Gastroesophageal sphincter (tissue), 4 donors: ENCODE results near the gene PRXL2B. TPM values are rescaled to one million over a fixed set of nuclear protein-coding genes. Genes with fewer than 3 reads are reported as not detected.

ENCODE experiments used
- ATAC-seq: fragments of 150-250 bp; one replicate; pipeline ENCODE4 v1.9.1; 2016; ENCODE audit warnings: mild to moderate bottlenecking, moderate library complexity
- H3K27ac ChIP-seq, 4 donors: fragments of 200-600 bp; sonication (generic) in 3 of 4; 1 replicate in 3 of 4; 2 replicates in 1 of 4; pipeline ENCODE4 v1.5.1; 2016 to 2019
- H3K27me3 ChIP-seq: fragments of 200-600 bp; sonication (generic); one replicate; pipeline ENCODE4 v1.5.1; 2019
- H3K36me3 ChIP-seq, 2 donors: fragments of 200-600 bp; sonication (generic); one replicate each; pipeline ENCODE4 v1.5.1; 2019; ENCODE audit warnings: control low read depth in 1 of 2
- H3K4me1 ChIP-seq, 3 donors: fragments of 200-600 bp; sonication (generic); 1 replicate in 2 of 3; 2 replicates in 1 of 3; pipeline ENCODE4 v1.5.1; 2016 to 2019; ENCODE audit warnings: control low read depth in 2 of 3
- H3K4me3 ChIP-seq, 2 donors: fragments of 200-600 bp; sonication (generic); one replicate each; pipeline ENCODE4 v1.5.1; 2019; ENCODE audit warnings: mild to moderate bottlenecking in 1 of 2, moderate library complexity in 1 of 2
- H3K9me3 ChIP-seq, 3 donors: fragments of 200-600 bp; sonication (generic); one replicate each; pipeline ENCODE4 v1.5.1; 2017 to 2019; ENCODE audit warnings: control low read depth in 2 of 3
- CTCF ChIP-seq, 4 experiments: fragments of 200-600 bp in 2 of 4; fragments of 450-650 bp in 2 of 4; sonication (generic) in 1 of 4; IDR thresholded peaks; one replicate each; pipeline ENCODE4 v1.5.1; 2017 to 2019; ENCODE audit warnings: antibody characterized with exemption in 4 of 4, mild to moderate bottlenecking in 2 of 4, moderate library complexity in 2 of 4
- EP300 ChIP-seq: sonication (generic); formaldehyde crosslinking; IDR thresholded peaks from one replicate; pipeline ENCODE4 v1.6.1; 2017; ENCODE audit warnings: antibody characterized with exemption, mild to moderate bottlenecking
- POLR2A ChIP-seq, 2 donors: fragments of 450-650 bp; IDR thresholded peaks; one replicate each; pipeline ENCODE4 v1.6.1; 2017; ENCODE audit warnings: antibody characterized with exemption in 2 of 2, mild to moderate bottlenecking in 2 of 2, moderate library complexity in 1 of 2
- POLR2AphosphoS5 ChIP-seq: sonication (generic); formaldehyde crosslinking; IDR thresholded peaks from one replicate; pipeline ENCODE4 v1.6.1; 2017; ENCODE audit warnings: antibody characterized with exemption
- WGBS, 2 donors: methylation state at CpG; one replicate each; pipeline ENCODE4 v1.1.5; 2018; ENCODE audit warnings: low coverage in 1 of 2; 5-methylcytosine and 5-hydroxymethylcytosine counted together
- total RNA-seq, 4 donors: library from RNA; depleted of rRNA; stranded (reverse); fragments of >200 nt; gene quantifications; one replicate each; pipeline ENCODE4 v1.1.0, GENCODE V29; 2016

Gene PRXL2B
- total RNA-seq, 4 donors from 2014 or later, result 6.5 to 24.1 (median 14.0) TPM

- H3K36me3 ChIP-seq, result no peaks in the 10 kb centered on the region
- TF ChIP-seq EP300 (no peak), CTCF (IDR thresholded peaks at IDR 0.05) (no peak), POLR2A (IDR thresholded peaks at IDR 0.05) (no peak), POLR2AphosphoS5 (no peak)
- no peak overlapping the region for H3K27ac ChIP-seq
- H3K4me3 ChIP-seq, result no peak overlapping the region
- H3K4me1 ChIP-seq, result peaks cover 0 to 17% (median 0%) of the 10 kb centered on the region in 3 donors
- peaks cover 0 to 47% (median 2%) of the 10 kb centered on the region in 3 donors for H3K9me3 ChIP-seq
- peaks cover 52% of the 10 kb centered on the region for H3K27me3 ChIP-seq
- no peak for ATAC-seq
- WGBS, 2 donors, result 61 to 81% methylated on average over 8 to 24 of the region's 34 CpGs
Observed at GRCh38 chr1:2597441-2598328, 11.1 kb downstream of the PRXL2B start.

GRCh38 chr1:2598329-2598931 is 11.9 kb downstream of the PRXL2B start:
- Histone ChIP-seq H3K36me3 (no peaks in the 10 kb centered on the region), H3K4me3 (no peak overlapping the region), H3K27me3 (peaks cover 52% of the 10 kb centered on the region), H3K27ac (no peak overlapping the region), H3K9me3 (peaks cover 0 to 47% (median 2%) of the 10 kb centered on the region in 3 donors), H3K4me1 (peaks cover 0 to 9% (median 0%) of the 10 kb centered on the region in 3 donors)
- TF ChIP-seq EP300, result no peak
- no peak for TF ChIP-seq POLR2A (IDR thresholded peaks at IDR 0.05)
- TF ChIP-seq CTCF (IDR thresholded peaks at IDR 0.05), result no peak
- TF ChIP-seq POLR2AphosphoS5, result no peak
- WGBS, 2 donors, result 75% methylated on average over 2 of the region's 3 CpGs; no CpG with 5 or more reads in 1 of the 2 donors
- no peak for ATAC-seq

GRCh38 chr1:2601721-2602303 is 15.2 kb downstream of the PRXL2B start:
- Histone ChIP-seq H3K4me1 (no peaks in the 10 kb centered on the region), H3K27me3 (peaks cover 52% of the 10 kb centered on the region), H3K4me3 (no peak overlapping the region), H3K36me3 (no peaks in the 10 kb centered on the region), H3K27ac (no peak overlapping the region), H3K9me3 (peaks cover 0 to 47% (median 2%) of the 10 kb centered on the region in 3 donors)
- ATAC-seq, result no peak
- WGBS, 2 donors, result 89% methylated on average over 10 of the region's 18 CpGs; no CpG with 5 or more reads in 1 of the 2 donors
- no peak for TF ChIP-seq POLR2AphosphoS5
- no peak for TF ChIP-seq CTCF (IDR thresholded peaks at IDR 0.05)
- TF ChIP-seq EP300, result no peak
- TF ChIP-seq POLR2A (IDR thresholded peaks at IDR 0.05), result no peak

- H3K27ac ChIP-seq, result no peak overlapping the region
- H3K36me3 ChIP-seq, result no peaks in the 10 kb centered on the region
- H3K4me3 ChIP-seq, result no peak overlapping the region
- WGBS, 2 donors, result 73 to 76% methylated on average over 3 to 15 of the region's 15 CpGs
- TF ChIP-seq EP300 (no peak), POLR2A (IDR thresholded peaks at IDR 0.05) (no peak), CTCF (IDR thresholded peaks at IDR 0.05) (no peak)
- ATAC-seq, result no peak
- H3K27me3 ChIP-seq, result peaks cover 56% of the 10 kb centered on the region
- H3K4me1 ChIP-seq, result peaks cover 0 to 6% (median 0%) of the 10 kb centered on the region in 3 donors
- peaks cover 0 to 47% (median 2%) of the 10 kb centered on the region in 3 donors for H3K9me3 ChIP-seq
Observed at GRCh38 chr1:2602311-2602835, 15.8 kb downstream of the PRXL2B start.
